NCI-H1048 (cell line): ENCODE measurements around the gene VEGFD.

Source experiments
- DNase-seq: peaks from one replicate; lab custom pipeline; 2025; lab: John Stamatoyannopoulos, UW

The VEGFD gene, protein sequence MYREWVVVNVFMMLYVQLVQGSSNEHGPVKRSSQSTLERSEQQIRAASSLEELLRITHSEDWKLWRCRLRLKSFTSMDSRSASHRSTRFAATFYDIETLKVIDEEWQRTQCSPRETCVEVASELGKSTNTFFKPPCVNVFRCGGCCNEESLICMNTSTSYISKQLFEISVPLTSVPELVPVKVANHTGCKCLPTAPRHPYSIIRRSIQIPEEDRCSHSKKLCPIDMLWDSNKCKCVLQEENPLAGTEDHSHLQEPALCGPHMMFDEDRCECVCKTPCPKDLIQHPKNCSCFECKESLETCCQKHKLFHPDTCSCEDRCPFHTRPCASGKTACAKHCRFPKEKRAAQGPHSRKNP

DNA sequence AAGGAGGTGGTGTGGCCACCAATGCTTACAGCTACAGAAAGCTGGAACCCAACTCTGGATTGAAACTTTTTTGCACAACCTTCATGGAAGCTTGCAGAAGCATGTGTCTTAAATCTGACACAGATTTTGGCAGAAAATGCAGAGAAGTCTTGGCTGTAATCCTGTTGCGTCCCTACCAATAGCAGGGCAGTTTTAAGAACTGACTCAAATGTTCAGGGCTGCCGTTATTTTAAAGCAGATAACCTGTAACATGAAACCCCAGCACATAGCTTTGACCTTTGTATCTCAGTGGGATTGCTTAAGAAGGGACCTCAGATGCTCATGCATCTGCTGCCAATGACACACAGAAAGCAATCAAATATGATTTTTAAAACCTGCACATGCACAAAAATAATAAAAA lies at the start of gene VEGFD:
Gene VEGFD, minus strand, starts transcription at position 110 of the 400 bp plus-strand sequence. CDS start 467 bp downstream, outside the sequence.
- no peak for DNase-seq

DNA sequence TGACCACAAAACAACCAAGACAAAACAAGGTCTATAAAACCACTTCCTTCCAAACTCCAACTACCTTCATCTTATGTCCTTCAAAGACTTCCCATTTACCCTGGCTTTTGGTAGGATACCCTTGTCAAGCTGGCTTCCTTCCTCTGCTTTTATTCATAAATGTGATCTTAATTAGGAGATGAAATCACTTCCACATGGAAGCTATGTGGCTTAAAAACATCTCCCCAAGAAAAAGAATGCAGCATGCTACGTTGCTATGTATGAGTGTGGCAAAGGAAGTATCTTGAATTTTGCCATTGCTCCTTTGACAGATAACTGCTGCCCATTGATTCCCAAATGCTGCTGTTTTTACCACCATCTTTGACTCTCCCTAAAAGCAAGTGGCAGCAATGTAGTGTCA lies 46.4 kb upstream of the VEGFD start:
- DNase-seq: no peak

DNA sequence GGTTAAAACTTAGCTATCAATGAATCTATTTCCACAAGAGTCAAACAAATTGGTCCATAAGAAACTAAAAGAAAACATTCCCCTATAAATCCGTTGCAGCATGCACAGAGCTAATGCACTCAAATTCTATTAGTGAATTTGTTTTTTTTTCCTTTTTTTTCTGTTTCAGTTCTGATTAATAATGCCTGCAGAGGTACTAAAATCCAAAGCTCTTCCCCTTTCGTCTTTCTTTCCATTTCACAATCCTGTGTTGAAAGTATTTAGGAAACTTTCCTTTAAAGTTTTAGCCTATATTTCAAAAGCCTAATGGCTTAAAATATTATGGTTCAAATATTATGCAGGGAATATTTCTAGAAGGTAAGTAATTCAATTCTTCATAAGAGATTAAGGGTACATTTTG lies 45.9 kb upstream of the VEGFD start:
- DNase-seq: no peak

DNA sequence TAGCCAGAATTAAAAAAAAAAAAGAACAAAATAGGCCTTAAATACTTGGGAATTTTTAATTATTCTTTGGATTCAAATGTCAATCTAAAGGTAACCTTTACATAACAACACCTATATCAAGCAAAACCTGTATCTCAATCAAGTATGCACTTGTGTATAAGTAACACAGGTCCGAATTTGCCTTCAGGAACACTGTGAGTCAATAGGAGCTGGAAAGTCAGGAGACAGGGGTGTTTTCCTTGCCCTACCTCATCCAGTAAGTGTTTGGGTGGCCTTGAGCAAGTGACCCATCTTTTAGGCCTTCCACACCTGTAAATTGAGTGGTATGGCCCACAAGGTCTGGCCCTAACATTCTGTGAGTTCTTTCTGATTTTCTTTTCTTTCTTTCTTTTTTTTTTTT lies 40.8 kb upstream of the VEGFD start:
- DNase-seq: no peak

DNA sequence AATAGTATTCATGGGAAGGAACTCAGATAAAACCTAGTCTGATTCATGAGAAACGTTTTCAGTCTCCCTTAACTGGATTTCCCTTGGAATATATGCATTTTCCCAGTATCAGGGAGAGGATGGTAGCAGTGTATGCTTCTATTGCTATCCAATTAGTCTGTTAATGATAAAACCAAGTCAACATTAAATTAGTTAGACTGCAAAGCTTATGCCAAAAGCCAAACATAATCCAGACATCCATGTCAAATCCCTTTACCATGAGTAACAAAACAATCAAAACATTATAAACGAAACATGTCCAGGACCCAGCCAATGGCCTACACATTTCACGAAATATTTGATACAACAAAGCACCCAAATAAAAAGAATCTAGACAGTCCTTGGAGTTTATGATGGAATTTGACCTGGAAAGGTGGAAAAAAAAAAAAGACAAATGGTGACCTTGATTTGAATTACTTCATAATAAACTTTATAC lies 34.5 kb upstream of the VEGFD start:
- no peak for DNase-seq

DNA sequence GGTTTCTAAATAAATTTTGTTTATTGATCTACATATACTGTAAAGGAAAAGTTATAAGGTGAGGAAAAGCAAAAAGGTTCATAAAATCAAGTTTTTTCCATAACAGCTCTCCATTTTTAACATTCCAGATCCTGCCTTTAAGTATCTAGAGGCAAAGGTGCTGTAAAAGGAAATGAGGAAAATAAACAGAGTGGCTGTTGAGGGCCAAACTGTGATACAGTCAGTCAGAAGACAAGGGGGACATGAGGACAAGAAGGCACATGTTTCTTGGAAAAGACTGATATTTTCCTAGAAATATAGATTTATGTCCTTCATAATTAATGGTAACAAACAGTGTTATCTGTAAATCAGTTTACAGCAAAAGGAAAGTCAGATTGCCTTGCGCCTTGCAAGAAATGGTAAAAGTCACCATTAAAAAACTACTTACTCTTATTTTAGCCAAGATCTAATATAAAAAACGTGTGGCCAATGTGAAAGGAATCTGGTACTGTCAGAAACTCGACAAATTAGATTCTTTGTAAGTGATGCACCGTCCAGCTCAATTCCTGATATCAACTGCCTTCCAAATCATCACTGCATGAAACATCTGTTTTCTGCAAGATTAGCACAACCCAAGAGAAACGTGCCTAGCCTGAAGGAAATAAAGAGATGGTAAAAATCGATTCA lies 34.0 kb upstream of the VEGFD start:
- DNase-seq: no peak

DNA sequence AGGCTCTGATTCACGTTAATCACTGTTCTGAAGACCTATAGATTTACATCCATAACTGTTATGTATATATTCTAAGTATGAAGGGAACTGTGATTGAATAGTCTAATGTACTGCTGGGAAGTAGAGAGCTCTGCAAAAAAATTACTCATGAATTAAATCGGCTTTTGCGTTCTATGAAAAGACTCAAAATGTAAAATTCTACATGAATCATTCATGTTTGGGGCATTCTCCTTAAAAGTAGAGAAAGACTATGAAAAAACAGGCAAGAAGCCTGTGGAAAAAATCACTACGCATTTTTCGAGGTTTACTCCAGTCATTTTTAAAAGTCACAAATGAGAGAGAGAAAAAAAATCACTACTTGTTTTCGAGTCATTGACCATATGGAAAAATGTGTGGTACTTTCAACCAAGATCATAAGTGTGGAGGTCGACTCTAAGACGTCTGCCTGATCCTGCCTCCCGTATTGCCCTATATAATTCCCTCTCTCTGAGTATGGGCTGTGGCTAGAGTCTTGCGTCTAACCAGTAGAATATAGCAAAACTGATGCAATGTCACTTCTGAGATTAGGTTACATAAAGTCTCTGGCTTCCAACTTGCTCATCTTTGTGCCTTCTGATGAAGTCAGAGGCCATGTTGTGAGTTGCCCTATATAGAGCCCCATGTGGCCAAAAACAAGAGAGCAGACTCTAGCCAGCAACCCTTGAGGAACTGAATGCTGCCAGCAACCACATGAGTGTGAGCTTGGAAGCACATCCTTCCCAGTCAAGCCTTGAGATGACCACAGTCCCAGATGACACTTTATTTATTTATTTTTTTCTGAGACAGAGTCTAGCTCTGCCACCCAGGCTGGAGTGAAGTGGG lies 32.1 kb upstream of the VEGFD start:
- DNase-seq: no peak

DNA sequence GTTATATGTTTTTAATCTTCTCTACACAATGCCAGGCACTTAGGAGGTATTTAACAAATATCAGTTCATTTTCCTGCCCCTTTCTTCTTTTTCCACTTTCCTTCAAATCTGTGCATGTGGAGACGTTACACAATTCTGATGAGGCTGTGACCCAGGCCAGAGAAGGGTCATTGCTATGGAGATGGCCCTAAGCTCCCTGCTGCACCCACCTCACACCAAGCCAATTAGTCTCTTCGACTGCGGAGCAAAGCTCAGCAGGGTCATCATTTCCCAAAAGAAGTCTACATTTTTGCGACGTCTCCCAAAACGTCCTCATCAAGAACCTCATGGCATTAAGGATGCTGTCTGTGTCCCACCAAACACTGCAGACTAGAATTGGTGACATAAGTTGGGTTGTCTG lies 28.9 kb upstream of the VEGFD start:
- no peak for DNase-seq

DNA sequence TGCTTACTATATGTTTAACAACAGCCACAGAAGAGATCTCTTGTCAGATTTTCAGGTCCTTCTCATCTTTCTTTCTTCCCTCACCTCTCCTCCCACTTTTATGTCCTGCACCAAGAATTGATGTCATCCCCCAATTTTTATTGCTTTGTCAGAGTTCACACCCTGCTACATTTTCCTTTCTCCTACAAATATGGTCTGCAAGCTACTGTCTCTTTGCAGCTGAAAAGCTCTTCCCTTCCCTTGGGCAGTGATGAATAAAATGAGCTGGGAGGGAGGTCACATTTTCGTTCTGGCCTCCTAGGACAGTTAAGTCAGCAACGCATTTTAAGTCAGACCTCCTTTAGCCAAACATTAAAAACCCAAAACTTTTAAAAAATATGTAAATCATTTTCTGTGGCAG lies 26.7 kb upstream of the VEGFD start:
- no peak for DNase-seq

DNA sequence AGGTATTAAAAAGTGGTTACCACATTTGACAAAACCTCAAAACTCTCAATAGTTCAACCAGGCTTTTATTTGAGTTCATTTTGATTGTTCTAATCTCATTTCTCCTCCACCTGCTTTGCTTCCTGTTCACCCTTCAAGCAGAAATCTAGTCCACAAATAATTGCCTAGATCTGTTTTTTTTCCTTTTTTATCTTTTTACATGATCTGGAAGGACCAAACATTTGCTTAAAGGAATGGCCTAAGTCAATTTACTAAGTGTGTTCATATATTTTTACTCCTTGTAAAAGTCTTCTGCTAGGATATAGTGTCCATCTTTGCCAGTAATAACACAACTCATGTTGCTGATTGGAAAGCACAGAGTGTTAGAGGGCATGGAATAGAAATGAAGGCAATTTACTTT lies 26.2 kb upstream of the VEGFD start:
- no peak for DNase-seq

DNA sequence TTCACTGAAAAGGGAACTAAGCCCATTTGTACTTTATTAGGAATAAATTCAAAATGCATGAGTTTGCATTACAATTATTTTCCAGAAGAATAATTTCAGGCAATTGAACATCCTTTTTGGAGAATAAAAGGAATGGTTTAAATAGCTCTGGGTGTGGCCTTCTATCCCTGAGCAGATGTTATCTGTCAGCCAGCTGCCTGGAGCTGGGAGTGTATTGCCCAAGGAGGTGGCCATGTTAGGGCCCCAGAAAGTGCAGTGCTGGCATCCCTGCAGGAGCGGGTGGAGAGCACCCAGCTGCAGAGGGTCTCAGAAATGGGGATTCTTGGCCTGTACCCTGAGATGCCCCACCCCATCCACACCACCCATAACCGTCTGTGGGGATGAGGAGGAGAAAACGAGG lies 21.6 kb upstream of the VEGFD start:
- no peak for DNase-seq

DNA sequence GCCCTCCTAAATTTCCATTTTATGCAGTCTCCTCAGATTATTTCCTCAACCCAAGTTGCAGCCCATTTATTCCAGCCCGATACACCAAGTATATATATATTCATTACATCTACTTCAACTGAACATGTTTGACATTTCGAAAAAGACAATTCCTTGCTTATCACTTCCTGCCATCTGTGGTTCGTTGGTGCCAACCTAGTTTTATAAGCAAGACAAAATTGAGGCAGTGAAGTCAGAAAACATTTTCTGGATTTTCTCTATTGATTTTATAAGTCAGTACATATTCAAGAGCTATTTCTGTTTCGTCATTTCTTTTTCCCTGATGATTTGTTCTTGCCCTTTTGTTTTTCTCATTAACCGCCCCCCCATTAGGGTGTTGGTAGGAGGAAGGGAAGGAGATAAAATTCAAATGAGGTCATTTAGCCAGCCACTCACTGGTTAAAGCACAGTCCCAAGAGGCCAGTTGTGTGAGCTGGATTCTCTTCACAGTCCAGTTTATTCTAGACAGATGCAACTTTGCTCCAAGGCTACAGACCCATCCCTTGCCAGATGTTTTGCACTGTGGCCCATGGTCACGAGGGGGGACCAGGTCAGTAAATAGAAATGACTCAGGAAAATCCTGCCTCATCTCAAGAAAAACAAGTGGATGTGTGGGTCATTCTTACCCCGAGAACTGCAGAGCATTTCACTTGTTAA lies 20.3 kb upstream of the VEGFD start:
- DNase-seq: no peak

DNA sequence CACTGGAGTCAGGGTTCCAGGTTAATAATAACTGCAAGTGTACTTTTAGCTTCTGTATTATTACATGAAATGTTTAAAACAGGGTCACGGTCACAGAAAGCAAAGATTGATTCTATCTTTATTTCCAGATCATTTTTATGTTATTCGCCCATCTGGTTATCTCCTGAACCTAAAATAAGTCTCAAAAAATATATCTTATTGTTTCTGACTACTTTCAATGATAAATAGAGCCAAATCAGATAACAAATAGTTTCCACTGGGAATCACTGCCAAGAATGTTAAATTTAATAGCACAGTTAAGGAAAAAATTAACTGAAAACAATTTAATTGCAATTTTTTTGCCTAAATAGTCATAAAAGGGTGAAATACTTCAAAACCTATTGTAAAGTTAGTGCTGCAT lies 17.2 kb upstream of the VEGFD start:
- no peak for DNase-seq

DNA sequence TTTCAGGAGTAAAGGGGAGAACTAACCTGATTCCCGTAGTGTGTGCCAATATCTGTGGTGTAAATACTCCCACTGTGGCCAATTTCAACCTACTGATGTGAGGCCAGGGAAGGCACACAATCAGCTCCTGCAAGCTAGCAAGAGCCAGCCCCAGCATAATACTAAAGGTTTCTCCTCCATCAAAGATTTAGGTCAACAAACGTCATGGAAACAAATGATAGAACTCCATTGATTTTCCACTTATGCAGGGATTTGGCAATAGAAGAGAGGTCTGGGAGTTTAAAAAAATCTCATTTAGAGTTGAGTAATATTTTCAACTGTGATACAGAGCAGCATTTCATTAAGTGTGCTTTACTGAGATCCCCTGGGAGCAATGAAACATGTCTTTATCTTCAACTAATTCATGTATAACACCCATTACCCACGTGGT lies 15.8 kb upstream of the VEGFD start:
- no peak for DNase-seq

DNA sequence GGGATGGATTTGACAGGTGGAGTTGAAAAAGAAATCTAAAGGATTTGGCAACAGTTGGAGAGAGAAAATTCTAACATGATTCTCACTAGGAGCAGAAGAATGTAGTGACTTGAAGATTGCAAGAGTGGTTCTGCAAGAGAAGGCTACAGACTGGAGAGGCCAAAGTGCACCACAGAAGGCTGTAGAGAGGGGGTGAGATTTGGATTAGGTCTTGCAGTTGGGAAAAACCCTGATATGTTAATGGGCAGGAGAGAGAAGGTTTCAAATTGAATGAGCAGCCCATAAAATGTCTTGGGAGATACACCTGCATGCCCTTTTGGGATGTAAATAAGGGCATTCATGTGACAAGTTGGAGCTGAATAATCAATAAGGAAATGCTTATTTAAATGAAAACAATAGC lies 14.7 kb upstream of the VEGFD start:
- DNase-seq: no peak

DNA sequence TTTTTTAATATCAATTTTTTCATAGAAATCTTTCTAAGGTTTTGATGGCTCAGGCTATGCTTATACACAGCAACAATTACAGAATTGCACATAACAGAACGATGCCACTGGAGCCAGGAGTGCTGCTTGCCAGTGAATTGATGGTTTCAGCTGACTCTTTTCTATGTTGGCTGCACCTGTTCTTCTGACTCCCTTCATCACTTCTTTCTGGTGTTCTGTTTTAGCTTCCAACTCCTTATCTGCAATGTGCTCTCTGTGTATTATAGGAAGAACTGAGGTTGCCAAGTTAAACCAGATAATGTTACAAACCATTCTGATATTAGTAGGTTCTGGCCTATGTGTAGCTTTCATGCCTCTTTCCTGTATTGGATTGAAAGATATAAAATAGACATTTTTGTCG lies 11.6 kb upstream of the VEGFD start:
- DNase-seq: no peak

DNA sequence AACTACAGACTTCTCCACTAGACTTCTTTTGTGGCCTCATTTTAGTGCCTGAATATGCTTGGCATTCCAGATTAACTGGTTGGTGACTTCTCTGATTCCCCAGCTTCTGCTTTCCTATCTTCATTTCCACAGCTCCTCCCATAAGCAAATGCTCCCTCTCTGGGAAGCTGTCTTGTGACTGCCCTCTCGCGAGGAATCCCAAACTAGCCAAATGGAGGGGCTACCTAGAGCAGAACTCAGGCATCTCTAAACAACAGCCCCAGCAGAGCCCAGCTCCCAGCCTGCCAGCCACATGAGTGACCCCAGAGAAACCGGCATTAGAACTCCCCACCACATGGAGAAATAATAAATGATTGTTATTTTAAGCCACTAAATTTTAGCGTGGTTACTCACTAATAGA lies 7.6 kb upstream of the VEGFD start:
- no peak for DNase-seq

DNA sequence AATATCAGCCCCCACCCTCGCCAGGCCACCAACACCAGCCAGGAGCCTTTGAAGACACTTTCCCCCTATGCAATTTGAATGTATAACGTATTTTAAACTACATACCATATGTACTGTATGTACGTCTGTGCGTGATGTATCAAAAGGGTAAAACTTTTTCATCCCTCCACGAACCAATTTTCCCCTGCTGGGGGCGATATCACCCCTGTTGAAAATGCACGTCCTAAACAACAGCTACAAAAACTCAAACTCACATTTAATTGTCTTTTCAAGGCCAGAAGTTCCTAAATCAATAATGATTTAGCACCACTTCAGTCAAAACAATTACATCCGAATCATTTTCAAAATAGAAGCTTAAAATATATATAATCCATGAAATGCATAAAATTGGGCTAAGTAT lies 1.4 kb downstream of the VEGFD start:
- no peak for DNase-seq

DNA sequence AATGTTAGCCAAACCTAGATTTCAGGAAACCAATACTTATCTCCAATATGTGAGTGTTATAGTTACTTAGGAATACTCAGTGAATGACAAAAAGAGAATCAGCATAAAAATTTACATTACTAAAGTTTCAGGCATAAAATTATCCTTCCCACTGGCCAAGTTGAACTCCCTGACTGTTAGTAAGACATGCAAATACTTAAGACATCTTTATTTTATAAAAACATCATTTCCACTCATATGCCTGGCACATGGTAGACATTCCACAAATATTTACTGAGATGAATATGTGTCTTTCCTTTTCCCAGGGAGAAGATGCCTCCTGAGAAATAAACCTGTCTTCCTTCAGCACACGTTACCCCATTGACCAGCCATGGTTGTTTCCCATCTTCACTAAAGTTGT lies 7.3 kb downstream of the VEGFD start:
- DNase-seq: no peak

DNA sequence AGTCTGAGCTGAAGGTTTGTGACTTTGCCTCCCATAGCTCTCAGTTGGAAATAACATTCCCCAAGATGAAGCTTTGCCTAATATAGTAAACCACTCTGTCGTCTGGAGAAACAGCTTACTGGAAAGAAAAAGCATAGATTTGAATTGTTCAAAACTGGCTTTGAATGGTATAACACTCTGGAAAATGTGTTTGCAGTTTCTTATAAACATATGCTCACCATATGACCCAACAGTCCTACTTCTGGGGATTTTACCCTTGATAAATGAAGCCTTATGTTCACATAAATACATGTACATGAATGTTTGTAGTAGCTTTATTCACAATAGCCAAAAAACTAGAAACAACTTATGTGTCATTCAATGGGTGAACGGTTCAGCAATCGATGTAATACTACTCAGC lies 10.2 kb downstream of the VEGFD start:
- no peak for DNase-seq

DNA sequence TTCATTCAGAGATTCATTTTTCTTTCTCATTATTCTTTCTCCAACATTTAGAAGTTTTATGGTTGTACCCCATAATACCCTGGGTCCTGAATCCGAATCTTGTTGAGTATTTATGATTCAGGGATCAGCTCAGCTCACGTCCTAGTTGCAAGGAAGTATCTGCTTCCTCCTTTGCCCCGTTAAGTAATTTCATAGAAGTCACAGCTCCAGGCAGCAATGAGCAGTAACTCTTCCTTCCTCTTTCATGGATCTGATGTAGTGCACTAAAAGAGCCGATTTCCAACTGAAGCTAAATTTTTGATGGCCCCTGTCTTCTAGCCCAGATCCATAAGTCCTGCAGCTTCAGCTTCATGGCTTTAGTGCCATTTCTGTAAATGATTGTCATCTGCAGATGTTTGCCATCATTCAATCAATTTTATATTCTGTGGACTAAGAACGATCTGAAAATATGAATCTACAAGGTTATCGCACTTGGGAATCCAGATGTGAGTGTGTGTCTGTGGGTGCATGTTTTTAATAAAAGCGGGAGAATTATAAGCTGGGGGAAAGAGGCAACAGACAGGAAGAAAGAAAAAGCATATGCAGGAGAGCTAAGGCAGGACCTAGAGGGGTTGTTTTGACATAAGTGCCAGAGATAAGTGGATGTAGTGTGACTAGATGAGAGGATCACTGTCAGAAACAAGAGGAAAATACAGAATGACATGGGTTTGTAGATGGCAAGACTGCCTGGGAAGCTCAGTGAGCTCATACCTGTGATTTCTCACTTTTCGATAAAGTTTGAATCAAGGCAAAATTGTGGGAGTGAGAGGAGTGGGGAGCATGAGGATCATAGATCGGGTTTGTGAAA lies 17.5 kb downstream of the VEGFD start:
- DNase-seq: no peak
